ENCODE measurements around the gene ADGRB3.

DNA sequence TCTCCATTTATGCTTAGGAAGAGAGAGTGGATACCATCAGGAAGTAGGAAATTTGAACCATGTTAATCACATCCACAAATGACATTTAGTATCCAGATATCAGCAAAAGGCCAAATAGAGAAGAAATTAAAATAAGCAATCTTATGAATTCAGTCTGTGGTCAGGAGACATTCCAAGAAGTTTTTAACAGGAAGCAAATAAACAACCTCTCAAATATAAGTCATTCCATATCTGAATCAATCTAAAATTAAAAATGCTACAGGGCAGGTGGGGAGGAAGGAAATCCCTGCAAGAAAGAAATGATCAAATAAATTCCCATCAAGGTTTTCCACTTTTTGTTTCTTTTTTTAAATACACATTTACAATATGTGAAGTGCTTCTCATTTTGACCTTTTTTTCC is 641.1 kb downstream of the ADGRB3 start:
- TF ChIP-seq CTCF (conservative IDR thresholded peaks at IDR 0.05; ENCODE audit: low read depth, low read length) (no peak), EZH2phosphoT487 (IDR thresholded peaks at IDR 0.05; ENCODE audit: borderline replicate concordance, low read length) (no peak), EZH2 (IDR thresholded peaks at IDR 0.05; ENCODE audit: low read length, unreplicated experiment) (no peak)
